D721Med (cell line): ENCODE results near the gene TBC1D5.

Experiments used
- DNase-seq: peaks from one replicate; pipeline ENCODE4 v3.0.0; 2011; ENCODE audit warnings: low spot score; ENCODE audit not compliant: insufficient read length
- FAIRE-seq: peaks from 2 replicates; lab custom pipeline; 2011; peaks lifted over from hg19 to GRCh38; lab: Jason Lieb, UNC
- TF ChIP-seq, protein P1 (sequence below): IDR thresholded peaks from 2 replicates; pipeline ENCODE4 v1.5.1; 2012; ENCODE audit warnings: mild to moderate bottlenecking, control low read depth; ENCODE audit not compliant: insufficient read depth; ENCODE audit errors: missing control alignments

Gene TBC1D5

DNA sequence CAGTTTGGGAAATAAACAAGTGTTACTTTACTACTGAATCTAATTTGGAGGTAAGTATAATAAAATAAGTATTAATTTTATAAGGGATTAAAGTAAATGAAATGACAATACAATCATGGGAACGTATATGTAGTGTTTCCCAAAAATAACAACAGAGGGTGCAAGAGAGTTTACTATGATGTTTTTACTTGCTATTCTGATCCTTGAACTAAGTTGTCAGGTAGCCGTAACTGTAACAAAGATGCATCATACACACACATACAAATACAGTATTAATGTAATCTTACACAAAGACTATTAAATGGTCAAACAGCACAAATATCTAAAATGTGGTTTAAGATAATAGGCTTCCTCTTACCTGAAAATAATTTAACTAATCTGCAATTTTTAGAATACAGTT lies 311.4 kb downstream of the TBC1D5 start:
- TF ChIP-seq, protein P1, sequence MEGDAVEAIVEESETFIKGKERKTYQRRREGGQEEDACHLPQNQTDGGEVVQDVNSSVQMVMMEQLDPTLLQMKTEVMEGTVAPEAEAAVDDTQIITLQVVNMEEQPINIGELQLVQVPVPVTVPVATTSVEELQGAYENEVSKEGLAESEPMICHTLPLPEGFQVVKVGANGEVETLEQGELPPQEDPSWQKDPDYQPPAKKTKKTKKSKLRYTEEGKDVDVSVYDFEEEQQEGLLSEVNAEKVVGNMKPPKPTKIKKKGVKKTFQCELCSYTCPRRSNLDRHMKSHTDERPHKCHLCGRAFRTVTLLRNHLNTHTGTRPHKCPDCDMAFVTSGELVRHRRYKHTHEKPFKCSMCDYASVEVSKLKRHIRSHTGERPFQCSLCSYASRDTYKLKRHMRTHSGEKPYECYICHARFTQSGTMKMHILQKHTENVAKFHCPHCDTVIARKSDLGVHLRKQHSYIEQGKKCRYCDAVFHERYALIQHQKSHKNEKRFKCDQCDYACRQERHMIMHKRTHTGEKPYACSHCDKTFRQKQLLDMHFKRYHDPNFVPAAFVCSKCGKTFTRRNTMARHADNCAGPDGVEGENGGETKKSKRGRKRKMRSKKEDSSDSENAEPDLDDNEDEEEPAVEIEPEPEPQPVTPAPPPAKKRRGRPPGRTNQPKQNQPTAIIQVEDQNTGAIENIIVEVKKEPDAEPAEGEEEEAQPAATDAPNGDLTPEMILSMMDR: peak; percentile 55
- FAIRE-seq: peak; percentile 84
- no peak for DNase-seq

DNA sequence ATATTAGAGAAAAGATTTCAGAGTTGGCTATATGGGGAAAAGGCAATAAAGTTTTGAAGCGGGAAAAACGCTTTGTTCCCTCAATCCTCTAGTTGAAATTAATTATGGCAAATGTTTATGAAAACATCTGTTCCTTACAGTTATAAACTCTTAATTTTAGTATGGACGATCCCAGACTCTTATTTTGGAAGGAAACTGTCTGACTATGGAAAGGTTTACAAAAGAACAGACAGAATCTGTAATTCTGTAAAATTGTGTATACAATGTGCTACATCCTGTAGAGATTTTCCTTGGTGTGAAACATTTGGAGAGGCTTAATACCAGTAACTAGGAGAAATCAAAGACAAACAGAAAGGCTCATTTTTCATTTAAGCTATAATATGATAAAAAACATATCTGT lies 311.8 kb downstream of the TBC1D5 start:
- DNase-seq (no peak), FAIRE-seq (no peak)
- TF ChIP-seq, protein P1: no peak

DNA sequence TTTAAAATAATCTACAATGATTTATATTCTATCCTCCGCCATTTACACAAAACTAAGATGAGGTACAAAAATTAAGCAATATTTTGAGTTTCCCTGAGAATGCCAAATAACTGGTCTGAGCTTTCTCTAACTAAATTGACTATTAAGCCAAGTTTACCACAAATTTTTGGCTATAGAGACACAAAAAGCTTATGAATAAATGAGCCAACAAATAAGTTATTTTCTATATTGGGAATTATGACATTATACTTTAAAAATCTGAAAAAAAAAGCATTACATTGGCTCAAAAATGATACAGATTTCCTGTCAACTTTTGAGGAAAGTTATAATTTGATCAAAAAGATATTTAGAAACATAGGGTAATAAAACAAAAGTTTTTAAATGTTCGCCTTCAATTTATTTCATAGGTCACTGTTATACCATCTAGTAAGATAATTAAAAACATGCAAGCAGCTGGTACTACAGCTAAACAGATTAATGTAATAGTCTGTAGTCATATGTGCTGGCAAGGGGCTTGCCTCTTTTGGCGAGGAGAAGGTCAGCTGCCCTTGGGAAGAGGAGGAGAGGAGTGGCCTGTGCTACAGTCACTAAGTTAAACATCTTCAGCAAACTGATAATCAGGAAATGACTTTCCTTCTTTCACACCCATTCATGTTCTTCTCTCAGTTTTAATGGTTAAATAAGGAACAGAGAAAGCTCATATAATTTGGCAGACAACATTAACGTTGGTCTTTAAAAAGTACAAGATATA lies 318.5 kb downstream of the TBC1D5 start:
- FAIRE-seq (peak; percentile 78), DNase-seq (no peak)

DNA sequence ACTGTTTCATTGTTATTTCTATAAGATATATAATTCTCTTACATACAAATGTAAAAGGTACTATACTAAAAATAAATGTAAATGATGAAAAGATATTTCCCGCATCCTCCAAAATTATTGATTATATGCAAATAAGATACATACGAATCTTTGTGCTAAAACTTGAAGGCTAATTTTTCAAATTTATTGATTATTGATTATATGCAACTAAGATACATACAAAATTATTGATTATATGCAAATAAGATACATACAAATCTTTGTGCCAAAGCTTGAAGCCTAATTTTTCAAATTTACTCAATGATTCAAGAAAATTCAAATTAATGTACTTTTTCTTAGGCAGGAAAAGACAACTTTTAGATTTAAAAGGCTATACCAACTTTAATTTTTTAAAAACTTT lies 319.8 kb downstream of the TBC1D5 start:
- TF ChIP-seq, protein P1: no peak
- no peak for DNase-seq
- no peak for FAIRE-seq

More for the DNA sequence above, 318.5 kb downstream of the TBC1D5 start:
- TF ChIP-seq, protein P1: no peak

DNA sequence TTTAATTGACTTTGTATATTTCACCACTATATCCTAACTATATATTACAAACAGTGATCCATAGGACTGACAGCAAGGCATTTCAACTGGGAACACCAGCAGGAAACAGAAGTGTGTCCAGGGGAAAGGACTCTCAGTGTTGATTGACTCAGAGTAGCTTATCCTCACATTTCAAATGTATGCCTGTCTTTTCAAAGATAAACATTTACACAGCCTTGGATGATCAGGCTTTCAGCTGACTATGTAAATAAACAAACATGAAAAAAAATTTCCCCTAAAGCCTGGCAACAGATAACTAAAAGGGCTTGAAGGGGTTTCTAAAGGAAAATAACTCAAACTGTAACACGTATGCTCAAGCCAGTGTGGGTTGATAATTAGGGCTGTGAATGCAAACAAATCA lies 321.8 kb downstream of the TBC1D5 start:
- DNase-seq (no peak), FAIRE-seq (peak; percentile 53)
- TF ChIP-seq, protein P1: no peak

DNA sequence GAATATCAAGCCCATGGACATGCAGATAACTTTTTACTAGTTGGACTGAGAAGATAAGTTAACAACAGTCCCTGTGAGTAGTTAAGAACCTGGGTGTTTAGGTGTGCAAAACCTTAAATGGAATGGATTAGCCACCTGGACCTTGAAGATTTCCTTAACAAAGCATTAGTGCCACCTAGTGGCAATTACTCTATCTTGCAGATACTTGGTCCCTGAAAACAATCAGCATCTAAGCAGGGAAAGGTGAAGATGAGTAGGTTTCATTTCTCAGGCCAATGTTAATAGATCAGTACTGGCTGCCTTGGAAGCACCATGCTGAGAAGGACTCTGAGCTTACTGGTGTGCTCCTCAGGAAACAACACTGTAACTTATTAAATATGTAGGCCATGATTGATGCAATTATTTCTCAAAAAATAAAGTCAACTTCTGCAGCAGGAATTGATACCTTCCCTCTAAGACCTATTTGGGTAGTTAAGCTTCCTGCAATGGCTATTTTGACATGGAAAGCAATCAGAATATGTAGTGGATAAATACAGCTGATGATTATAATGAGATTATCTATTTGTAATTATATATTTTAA lies 329.4 kb downstream of the TBC1D5 start:
- DNase-seq (no peak), FAIRE-seq (peak; percentile 96)
- TF ChIP-seq, protein P1: peak; percentile 78
